Natural killer cell (primary cell): ENCODE data around the gene SCFD2. TPM values are rescaled to one million over a fixed set of nuclear protein-coding genes. Genes with fewer than 3 reads are reported as not detected.

Experiments used
- ATAC-seq, 3 donors: fragments of 150-1000 bp in 2 of 3; fragments of 200-7000 bp in 1 of 3; cut with Tn5 transposase; 1 replicate in 1 of 3; 2 replicates in 2 of 3; pipeline ENCODE4 v1.10.0; 2021; ENCODE audit warnings: mild to moderate bottlenecking in 2 of 3, moderate library complexity in 2 of 3
- DNase-seq, 2 donors: peaks; one replicate each; pipeline versions ENCODE4 v3.0.0 to v3.0.0-alpha.2; 2013 to 2021; ENCODE audit warnings: mixed read lengths in 1 of 2
- H3K27ac ChIP-seq: one replicate; pipeline ENCODE4 v1.5.1; 2013; ENCODE audit warnings: mild to moderate bottlenecking, low read length
- H3K27me3 ChIP-seq: one replicate; pipeline ENCODE4 v1.6.1; 2013; ENCODE audit warnings: low read length; ENCODE audit not compliant: control insufficient read depth, insufficient read depth
- H3K36me3 ChIP-seq: one replicate; pipeline ENCODE4 v1.6.1; 2013; ENCODE audit warnings: low read length; ENCODE audit not compliant: control insufficient read depth, insufficient read depth
- H3K4me1 ChIP-seq: one replicate; pipeline ENCODE4 v1.6.1; 2013; ENCODE audit warnings: low read length; ENCODE audit not compliant: control insufficient read depth, insufficient read depth
- H3K4me3 ChIP-seq: one replicate; pipeline ENCODE4 v1.5.1; 2013; ENCODE audit warnings: low read length
- H3K9me3 ChIP-seq: one replicate; pipeline ENCODE4 v1.6.1; 2013; ENCODE audit warnings: low read length; ENCODE audit not compliant: control insufficient read depth, insufficient read depth
- H3K27ac Mint-ChIP-seq, 2 donors: one replicate each; pipeline ENCODE4 v1.8.0; 2022; ENCODE audit warnings: mild to moderate bottlenecking in 2 of 2, mixed read lengths in 2 of 2, moderate library complexity in 1 of 2
- H3K27me3 Mint-ChIP-seq, 2 donors: one replicate each; pipeline ENCODE4 v1.8.0; 2022; ENCODE audit warnings: low read depth in 2 of 2, mixed read lengths in 2 of 2
- H3K36me3 Mint-ChIP-seq: one replicate; pipeline ENCODE4 v1.8.0; 2022; ENCODE audit warnings: mixed read lengths
- H3K4me1 Mint-ChIP-seq, 2 donors: one replicate each; pipeline ENCODE4 v1.8.0; 2022; ENCODE audit warnings: mixed read lengths in 2 of 2
- H3K4me3 Mint-ChIP-seq: one replicate; pipeline ENCODE4 v1.8.0; 2022; ENCODE audit warnings: mild to moderate bottlenecking, moderate library complexity, mixed read lengths
- H3K9me3 Mint-ChIP-seq, 2 donors: one replicate each; pipeline ENCODE4 v1.8.0; 2022; ENCODE audit warnings: mixed read lengths in 2 of 2
- WGBS: methylation state at CpG from one replicate; pipeline ENCODE4 v1.1.7; 2013; ENCODE audit warnings: missing lambda C conversion rate; ENCODE audit not compliant: insufficient coverage; 5-methylcytosine and 5-hydroxymethylcytosine counted together
- intact Hi-C: fragments of 100-400 bp; cut with micrococcal nuclease; formaldehyde crosslinking; loops from one replicate; pipeline ENCODE4 v1.14.2; 2022
- total RNA-seq, 4 donors: library from RNA; stranded (reverse); fragments of 120-200 nt in 1 of 4; gene quantifications; one replicate each; pipeline versions ENCODE4 v1.2.3 to v1.2.4, GENCODE V29; 2013 to 2022
- TF ChIP-seq, protein P1 (sequence below): fragments of 200-600 bp; IDR thresholded peaks from one replicate; pipeline ENCODE4 v1.8.0; 2022; ENCODE audit warnings: antibody characterized with exemption

SCFD2 gene
- total RNA-seq, 3 donors from 2014 or later (not counting 1 experiment from before 2014, with no cell fraction given): 26.4 to 29.4 (median 28.9) TPM

- no peaks in the 10 kb centered on the region for H3K27me3 Mint-ChIP-seq
- Histone ChIP-seq H3K4me3 (no peak overlapping the region), H3K27me3 (no peaks in the 10 kb centered on the region), H3K27ac (no peak overlapping the region), H3K9me3 (no peaks in the 10 kb centered on the region), H3K4me1 (no peaks in the 10 kb centered on the region), H3K36me3 (no peaks in the 10 kb centered on the region)
- intact Hi-C loops: no loop called here
- H3K9me3 Mint-ChIP-seq: no peaks in the 10 kb centered on the region
- H3K4me1 Mint-ChIP-seq: no peaks in the 10 kb centered on the region
- no peak for ATAC-seq
- no peak overlapping the region for H3K4me3 Mint-ChIP-seq
- TF ChIP-seq, protein P1, sequence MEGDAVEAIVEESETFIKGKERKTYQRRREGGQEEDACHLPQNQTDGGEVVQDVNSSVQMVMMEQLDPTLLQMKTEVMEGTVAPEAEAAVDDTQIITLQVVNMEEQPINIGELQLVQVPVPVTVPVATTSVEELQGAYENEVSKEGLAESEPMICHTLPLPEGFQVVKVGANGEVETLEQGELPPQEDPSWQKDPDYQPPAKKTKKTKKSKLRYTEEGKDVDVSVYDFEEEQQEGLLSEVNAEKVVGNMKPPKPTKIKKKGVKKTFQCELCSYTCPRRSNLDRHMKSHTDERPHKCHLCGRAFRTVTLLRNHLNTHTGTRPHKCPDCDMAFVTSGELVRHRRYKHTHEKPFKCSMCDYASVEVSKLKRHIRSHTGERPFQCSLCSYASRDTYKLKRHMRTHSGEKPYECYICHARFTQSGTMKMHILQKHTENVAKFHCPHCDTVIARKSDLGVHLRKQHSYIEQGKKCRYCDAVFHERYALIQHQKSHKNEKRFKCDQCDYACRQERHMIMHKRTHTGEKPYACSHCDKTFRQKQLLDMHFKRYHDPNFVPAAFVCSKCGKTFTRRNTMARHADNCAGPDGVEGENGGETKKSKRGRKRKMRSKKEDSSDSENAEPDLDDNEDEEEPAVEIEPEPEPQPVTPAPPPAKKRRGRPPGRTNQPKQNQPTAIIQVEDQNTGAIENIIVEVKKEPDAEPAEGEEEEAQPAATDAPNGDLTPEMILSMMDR: no peak
- no peak for DNase-seq
- H3K27ac Mint-ChIP-seq: no peak overlapping the region
- no peaks in the 10 kb centered on the region for H3K36me3 Mint-ChIP-seq
- WGBS: 100% methylated on average over 1 of the region's 1 CpG
Observed at GRCh38 chr4:52977252-52977651, 388.6 kb downstream of the SCFD2 start.

DNA sequence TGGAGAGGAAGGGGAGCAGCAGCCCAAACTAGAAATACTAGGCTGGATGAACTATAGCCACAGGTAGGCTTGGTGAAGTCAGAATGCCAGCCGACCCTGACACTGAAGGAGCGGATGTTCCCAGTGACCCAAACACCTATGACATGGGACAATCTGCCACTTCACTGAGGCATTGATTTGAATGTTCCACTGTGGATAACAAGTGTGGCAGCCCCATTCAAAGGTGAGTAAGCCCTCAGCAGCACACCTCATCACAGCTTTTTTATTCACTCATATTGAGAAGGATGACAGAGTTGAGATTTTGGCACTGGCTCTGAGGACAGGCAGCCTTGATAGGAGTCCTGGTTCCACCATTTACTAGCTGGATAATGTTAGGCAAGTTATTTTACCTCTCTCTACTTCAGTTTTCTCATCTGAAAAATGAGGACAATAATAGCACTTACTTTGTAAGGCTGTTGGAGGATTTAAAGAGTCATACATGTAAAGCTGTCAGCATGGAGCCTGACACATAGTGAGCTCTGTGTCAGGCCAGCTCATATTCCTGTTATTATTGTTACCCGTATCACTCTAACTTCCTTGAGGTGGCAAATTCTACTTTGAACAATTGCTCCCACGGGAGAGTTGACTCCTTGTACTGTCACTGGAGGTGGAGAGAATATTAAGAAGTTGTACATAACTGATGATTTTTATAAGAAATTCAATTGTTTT, 389.2 kb downstream of the SCFD2 start:
- no peaks in the 10 kb centered on the region for H3K36me3 ChIP-seq
- intact Hi-C loops: no loop called here
- H3K9me3 Mint-ChIP-seq: no peaks in the 10 kb centered on the region

GRCh38 chr4:52968691-52969090, 397.2 kb downstream of the SCFD2 start:
- Histone ChIP-seq H3K27me3 (no peaks in the 10 kb centered on the region), H3K9me3 (no peaks in the 10 kb centered on the region), H3K27ac (no peak overlapping the region), H3K4me1 (no peaks in the 10 kb centered on the region), H3K36me3 (no peaks in the 10 kb centered on the region), H3K4me3 (no peak overlapping the region)
- peaks cover 0 to 4% of the 10 kb centered on the region in 2 donors for H3K4me1 Mint-ChIP-seq
- intact Hi-C loops: no loop called here
- 91% methylated on average over 3 of the region's 3 CpGs for WGBS
- no peak overlapping the region for H3K4me3 Mint-ChIP-seq
- DNase-seq (no peak), ATAC-seq (no peak)
- no peaks in the 10 kb centered on the region for H3K36me3 Mint-ChIP-seq
- H3K27ac Mint-ChIP-seq: no peak overlapping the region
- TF ChIP-seq, protein P1: no peak
- H3K27me3 Mint-ChIP-seq: no peaks in the 10 kb centered on the region
- H3K9me3 Mint-ChIP-seq: peaks cover 0 to 2% of the 10 kb centered on the region in 2 donors

More for the DNA sequence above, 389.2 kb downstream of the SCFD2 start:
- no peaks in the 10 kb centered on the region for H3K4me1 ChIP-seq
- no peak overlapping the region for H3K27ac ChIP-seq
- Mint-ChIP-seq H3K27me3 (no peaks in the 10 kb centered on the region), H3K36me3 (no peaks in the 10 kb centered on the region), H3K27ac (no peak overlapping the region), H3K4me3 (no peak overlapping the region), H3K4me1 (no peaks in the 10 kb centered on the region)
- H3K27me3 ChIP-seq: no peaks in the 10 kb centered on the region
- 97% methylated on average over 4 of the region's 4 CpGs for WGBS
- ATAC-seq (no peak), DNase-seq (no peak)
- H3K4me3 ChIP-seq: no peak overlapping the region
- TF ChIP-seq, protein P1: no peak
- no peaks in the 10 kb centered on the region for H3K9me3 ChIP-seq

DNA sequence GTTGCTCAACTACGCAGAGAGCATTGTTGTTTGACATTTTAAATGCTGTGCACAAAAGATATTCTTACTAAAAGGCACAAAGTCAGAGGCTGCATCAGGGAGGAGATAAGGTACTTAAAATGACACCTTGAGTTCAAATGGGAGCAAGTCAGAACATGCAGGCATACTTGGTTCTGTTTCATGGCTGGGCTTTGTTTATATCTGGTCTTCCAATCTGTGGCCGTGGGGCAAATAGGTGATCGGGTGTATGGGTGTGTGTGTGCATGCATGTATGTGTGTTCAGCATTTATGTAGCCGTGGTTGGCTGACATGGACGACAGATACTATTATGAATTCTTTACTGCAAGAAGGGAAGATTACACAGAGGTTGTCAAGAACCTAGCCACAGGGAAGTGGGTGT, 397.6 kb downstream of the SCFD2 start:
- no peak for DNase-seq
- no peak overlapping the region for H3K4me3 Mint-ChIP-seq
- peaks cover 0 to 4% of the 10 kb centered on the region in 2 donors for H3K4me1 Mint-ChIP-seq
- no peaks in the 10 kb centered on the region for H3K36me3 Mint-ChIP-seq
- Histone ChIP-seq H3K4me3 (no peak overlapping the region), H3K27ac (no peak overlapping the region), H3K27me3 (no peaks in the 10 kb centered on the region), H3K4me1 (no peaks in the 10 kb centered on the region), H3K9me3 (no peaks in the 10 kb centered on the region), H3K36me3 (no peaks in the 10 kb centered on the region)
- intact Hi-C loops: no loop called here
- TF ChIP-seq, protein P1: no peak
- H3K27ac Mint-ChIP-seq: no peak overlapping the region
- no peaks in the 10 kb centered on the region for H3K27me3 Mint-ChIP-seq
- peaks cover 0 to 2% of the 10 kb centered on the region in 2 donors for H3K9me3 Mint-ChIP-seq
- 92% methylated on average over 5 of the region's 5 CpGs for WGBS
- no peak for ATAC-seq
